WI38 (cell line): ENCODE results near the gene P2RY14.
"Not testable (repeated sequence)": the region's sequence is repeated elsewhere in the genome, so short reads cannot be mapped to it uniquely, and the experiment has no call there.

ENCODE experiments used
- H3K4me3 ChIP-seq: 2 replicates; pipeline ENCODE4 v1.5.1; 2011; ENCODE audit warnings: low read depth, mild to moderate bottlenecking, control low read depth, low read length
- CTCF ChIP-seq: IDR thresholded peaks from 2 replicates; pipeline ENCODE4 v1.5.1; 2012; ENCODE audit warnings: low read depth, mild to moderate bottlenecking, control low read depth, low read length

The P2RY14 gene

GRCh38 chr3:151236316-151236715 lies 42.0 kb downstream of the P2RY14 start:
- H3K4me3 ChIP-seq: no peak overlapping the region
- TF ChIP-seq CTCF: no peak

GRCh38 chr3:151234825-151235224 lies 43.5 kb downstream of the P2RY14 start:
- H3K4me3 ChIP-seq: no peak overlapping the region
- no peak for TF ChIP-seq CTCF

- no peak for TF ChIP-seq CTCF
- H3K4me3 ChIP-seq: no peak overlapping the region
Measured at GRCh38 chr3:151232991-151233390, 45.4 kb downstream of the P2RY14 start.

GRCh38 chr3:151232403-151232802 lies 45.9 kb downstream of the P2RY14 start:
- H3K4me3 ChIP-seq: not testable (repeated sequence)

- TF ChIP-seq CTCF: no peak
- no peak overlapping the region for H3K4me3 ChIP-seq
Measured at GRCh38 chr3:151230646-151231045, 47.7 kb downstream of the P2RY14 start.

GRCh38 chr3:151228666-151229040 lies 49.7 kb downstream of the P2RY14 start:
- TF ChIP-seq CTCF: no peak
- no peak overlapping the region for H3K4me3 ChIP-seq

GRCh38 chr3:151227807-151228665 lies 50.3 kb downstream of the P2RY14 start:
- TF ChIP-seq CTCF: peak; percentile 86
- no peak overlapping the region for H3K4me3 ChIP-seq
